ENCODE data around the gene HES2.
"Not testable (repeated sequence)": the region's sequence is repeated elsewhere in the genome, so short reads cannot be mapped to it uniquely, and the experiment has no call there.

HES2 gene

GRCh38 chr1:6419804-6420453, at the start of gene HES2:
HES2 (minus strand) TSS chr1:6419919; CDS start chr1:6419820, 99 bp downstream.
- no peak for DNase-seq (ENCODE audit: low read depth in 2 of 2)

DNA sequence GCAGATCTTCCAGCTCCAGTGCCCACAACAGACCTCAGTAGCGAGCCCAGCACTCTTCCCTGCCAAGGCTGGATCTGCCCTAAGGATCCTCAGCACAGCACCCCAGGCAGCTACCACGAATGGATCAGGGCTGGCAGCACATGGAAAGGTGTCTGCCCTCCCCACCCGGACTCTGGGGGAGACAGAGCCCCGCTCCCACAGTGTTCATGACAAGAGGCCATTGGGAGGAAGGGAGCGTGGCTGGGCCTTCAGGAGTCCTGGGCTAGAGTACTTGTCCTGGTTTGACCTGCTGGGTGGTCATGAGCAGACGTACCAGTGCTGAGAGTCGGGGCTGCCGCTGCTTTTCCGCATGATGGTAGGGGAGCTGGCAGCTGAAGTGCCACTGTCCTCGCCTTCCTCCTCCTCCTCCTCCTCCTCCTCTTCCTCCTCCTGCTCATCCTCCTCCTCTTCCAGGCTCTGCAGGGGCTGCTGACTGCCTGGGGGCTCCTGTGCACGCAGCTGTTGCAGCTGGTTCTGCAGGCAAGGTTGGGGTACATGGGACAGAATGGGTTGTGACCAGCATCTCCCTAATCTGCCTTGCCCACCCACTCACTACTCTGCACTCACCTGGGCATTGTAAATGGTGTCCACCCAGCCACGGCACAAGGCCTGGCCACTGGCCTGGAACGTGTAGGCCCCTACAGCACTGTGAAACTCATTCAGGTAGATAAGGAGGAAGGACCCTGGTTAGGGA, 49.2 kb upstream of the HES2 start:
- DNase-seq (ENCODE audit: low read depth in 2 of 2): no peak

- DNase-seq (ENCODE audit: low read depth in 2 of 2): no peak
These were observed 48.3 kb upstream of the HES2 start for GRCh38 chr1:6467744-6468688.

- DNase-seq (ENCODE audit: low read depth in 2 of 2): no peak
These were observed 47.5 kb upstream of the HES2 start for GRCh38 chr1:6467224-6467623.

GRCh38 chr1:6466751-6467150, 47.0 kb upstream of the HES2 start:
- no peak for DNase-seq (ENCODE audit: low read depth in 2 of 2)

GRCh38 chr1:6466023-6466422, 46.3 kb upstream of the HES2 start, which contains the start of gene TNFRSF25:
TNFRSF25 (minus strand) TSS chr1:6466173; CDS start chr1:6466107, 66 bp downstream.
- no peak for DNase-seq (ENCODE audit: low read depth in 2 of 2)

GRCh38 chr1:6465461-6466005, 45.8 kb upstream of the HES2 start:
- DNase-seq (ENCODE audit: low read depth in 2 of 2): no peak

DNA sequence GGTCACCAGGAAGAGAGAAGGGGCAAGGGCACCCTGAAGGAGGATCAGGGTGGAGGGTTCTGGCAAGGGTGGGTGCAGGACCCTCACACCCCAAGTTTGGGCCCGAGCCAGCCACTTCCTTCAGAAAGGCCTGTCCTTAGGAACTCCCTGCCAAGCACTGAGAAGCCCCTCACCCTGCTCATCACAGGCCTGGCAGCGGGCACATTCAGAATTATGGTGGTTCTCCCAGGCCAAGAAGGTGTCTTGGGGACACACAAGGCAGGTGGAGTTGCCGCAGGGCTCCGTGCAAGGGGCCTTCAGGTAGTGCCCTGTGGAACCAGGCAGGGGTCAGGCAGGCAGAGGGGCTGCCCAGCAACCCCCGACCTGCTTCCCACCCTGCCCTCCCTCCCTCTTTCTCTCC, 45.2 kb upstream of the HES2 start:
- no peak for DNase-seq (ENCODE audit: low read depth in 2 of 2)

DNA sequence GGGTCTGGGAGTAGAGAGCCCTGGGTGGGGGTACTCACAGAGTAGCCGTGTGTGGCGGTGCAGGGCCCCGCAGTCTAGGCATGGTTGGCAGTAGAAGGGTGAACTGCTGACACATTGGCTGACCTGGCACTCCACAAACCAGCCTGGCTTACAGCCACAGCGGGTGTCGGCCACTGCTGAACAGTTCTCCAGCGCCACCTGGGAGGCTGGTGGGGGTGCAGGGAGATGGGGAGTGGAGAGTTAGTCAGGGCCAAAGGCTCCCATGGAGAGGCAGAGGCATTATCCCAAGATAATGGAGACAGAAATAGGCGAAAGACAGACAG, 44.8 kb upstream of the HES2 start:
- DNase-seq (ENCODE audit: low read depth in 2 of 2): no peak

DNA sequence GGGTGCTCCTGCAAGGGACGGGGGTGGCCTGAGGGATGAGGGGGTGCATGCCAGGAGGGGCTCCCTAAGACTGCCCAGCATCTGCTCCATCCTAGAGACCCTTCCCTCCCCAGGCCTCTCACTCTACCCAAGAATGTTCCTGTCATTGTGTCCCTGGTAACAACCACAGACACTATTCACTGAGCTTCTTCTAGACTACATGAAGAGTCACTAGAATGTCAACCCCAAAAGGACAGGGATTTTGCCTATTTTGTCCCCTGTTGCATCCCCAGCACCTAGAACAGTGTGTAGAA, 43.3 kb upstream of the HES2 start:
- DNase-seq (ENCODE audit: low read depth in 2 of 2): no peak

DNA sequence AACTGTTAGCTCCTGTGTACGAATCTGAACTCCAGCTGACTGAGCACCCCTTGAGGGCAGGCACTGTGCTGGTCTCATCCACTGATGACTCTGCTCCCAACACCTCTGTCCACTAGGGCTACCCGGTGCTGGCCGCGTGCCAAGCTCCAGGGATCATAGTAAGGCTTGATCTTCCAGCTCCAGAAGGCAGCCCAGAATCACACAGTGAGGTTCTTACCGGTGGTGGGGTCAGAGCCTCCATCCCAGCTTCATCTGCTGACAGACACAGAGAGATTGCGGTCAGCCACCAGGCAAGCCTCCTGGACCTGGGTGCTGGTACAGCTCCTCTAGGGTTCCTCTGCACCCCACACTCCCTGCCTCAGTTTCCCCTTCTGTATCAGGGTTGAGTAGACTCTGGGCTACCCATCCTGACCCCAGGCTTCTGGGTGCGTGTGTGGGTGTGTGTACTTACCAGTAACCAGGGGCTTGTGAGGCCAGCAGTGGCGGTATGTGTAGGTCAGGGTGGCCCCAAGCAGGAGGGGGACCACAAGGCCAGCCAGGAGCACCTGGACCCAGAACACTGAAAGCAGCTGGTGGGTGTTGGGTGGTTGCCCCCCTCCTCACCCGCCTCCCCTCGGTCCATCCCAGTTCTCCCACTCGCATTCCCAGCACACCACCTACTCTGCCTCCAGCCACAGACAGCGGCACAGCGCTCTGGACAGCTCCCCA, 42.8 kb upstream of the HES2 start:
- DNase-seq (ENCODE audit: low read depth in 2 of 2): no peak

- no peak for DNase-seq (ENCODE audit: low read depth in 2 of 2)
These were observed 42.1 kb upstream of the HES2 start for GRCh38 chr1:6461538-6462411.

DNA sequence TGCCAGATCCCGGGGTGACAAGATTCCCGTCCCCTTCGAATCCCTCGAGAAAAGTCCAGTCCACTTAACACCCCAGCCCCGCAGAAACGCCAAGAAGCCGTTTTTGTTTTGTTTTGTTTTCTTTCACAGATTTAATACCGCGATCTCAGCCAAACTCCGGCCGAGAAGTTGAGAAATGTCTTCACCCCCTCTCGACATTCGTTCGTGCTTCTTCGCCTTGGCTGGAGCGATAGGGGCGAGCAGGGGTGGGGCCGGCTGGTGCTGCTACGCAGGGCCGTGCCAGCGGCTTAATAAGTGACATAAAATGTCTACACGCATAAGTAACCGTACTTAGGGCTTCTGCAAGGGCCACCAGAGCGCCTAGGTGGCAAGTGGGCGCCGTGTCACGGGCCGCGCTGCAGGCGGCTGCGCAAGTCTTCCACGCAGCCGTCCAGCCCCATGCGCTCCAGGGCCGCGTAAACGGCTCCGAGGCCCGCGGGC, 41.4 kb upstream of the HES2 start:
- no peak for DNase-seq (ENCODE audit: low read depth in 2 of 2)

DNA sequence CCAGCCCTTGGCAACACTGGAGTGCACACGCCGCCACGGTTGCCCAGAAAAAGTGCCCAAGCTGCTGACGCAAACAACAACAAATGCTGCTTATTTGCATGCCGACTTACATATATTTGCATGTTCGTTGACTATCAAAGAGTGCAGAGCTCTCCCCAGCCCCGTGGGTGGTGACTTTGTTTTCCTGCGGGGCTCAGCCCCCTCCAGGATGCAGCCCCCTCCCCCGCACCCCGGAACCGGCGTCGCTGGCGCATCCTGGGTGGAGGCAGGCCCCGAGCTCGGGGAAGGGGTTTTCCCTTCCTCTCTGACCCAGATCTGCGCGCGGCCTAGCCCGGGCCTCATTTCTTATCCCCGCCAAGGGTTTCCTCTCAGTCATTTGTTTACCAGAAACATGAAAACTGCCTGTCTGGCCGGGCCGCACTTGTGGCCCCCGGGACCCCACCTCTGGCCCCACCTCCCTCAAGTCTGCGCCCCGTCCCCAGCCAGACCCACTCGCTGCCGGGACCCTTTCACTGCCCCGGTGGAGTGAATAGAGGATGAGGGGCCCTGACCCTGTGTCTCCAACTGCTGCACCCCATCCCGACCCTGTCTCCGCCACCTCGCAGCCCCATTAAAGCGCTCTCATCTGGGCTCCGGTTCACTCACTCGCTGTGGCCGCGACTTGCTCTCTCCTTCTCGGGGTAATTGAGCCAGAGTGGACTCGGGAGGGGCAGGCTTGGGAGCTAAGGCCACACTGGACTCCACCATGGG, 40.8 kb upstream of the HES2 start:
- DNase-seq (ENCODE audit: low read depth in 2 of 2): peak; percentile 67 to 72

DNA sequence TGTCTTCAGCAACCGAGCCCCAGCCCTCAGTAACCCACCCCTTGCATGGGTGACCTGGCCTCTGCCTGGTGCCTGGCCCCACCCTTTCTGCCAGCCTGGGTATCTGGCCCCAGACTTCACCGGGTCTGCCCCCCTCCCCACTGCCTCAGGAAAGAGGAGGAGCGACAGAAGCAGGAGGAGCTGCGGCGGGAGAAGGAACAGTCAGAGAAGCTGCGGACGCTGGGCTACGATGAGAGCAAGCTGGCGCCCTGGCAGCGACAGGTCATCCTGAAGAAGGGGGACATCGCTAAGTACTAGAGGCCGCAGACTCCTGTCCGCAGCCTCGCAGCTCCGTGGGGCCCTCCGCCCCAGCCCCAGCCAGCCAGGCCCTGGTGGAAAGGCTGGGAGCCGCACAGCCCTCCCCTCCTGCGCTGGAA, 40.1 kb upstream of the HES2 start:
- no peak for DNase-seq (ENCODE audit: low read depth in 2 of 2)

- DNase-seq (ENCODE audit: low read depth in 2 of 2): no peak
These were observed 37.2 kb upstream of the HES2 start for GRCh38 chr1:6456800-6457466.

DNA sequence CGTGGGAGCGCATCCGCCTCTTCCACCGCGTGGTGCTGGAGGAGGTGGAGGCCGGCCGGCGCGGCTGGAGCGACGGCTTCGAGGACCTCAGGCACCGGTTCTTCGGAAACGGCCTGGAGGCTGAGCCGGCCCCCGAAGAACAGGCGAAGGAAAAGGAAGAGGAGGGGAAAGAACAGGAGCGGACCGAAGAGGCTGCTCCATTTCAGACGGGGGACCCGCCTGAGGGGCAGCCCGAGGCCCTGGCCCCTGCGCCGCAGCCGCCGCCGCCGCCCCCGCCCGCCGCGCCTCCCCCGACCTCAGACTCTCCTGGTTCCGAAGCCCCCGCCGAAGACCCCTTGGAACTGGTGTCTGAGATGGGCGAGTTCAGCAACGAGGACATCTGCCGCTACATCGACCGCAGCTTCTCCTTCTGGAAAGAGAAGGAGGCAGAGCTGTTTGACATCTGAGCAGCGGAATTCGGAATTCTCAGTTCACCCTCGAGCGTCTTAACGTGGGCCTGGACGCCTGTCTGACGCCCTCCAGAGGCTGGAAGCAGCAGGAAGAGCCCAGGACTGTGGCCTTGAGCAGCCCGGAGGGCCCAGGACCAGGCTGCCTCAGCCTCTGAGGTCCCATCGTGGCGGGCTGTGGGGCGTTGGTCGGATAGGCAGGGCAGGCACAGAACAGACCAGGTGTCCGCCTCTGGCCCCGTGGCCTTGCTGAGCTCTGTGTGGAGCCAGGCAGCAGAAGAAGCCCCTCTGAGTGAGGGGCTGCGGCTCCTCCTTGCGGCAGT, 36.2 kb upstream of the HES2 start:
- not testable (repeated sequence) for DNase-seq (ENCODE audit: low read depth in 2 of 2)

Data from stimulated activated CD8-positive, alpha-beta memory T cell treated with anti-CD3 and anti-CD28 coated beads, Interleukin-15, amount 100 ng/mL, for 48 hours (primary cell).